ENCODE measurements around the gene PDPK1.

The PDPK1 gene

GRCh38 chr16:2501946-2502895 lies 35.6 kb upstream of the PDPK1 start:
- ChIA-PET CTCF (interaction anchor here (0.6 to 4.1 kb wide), 34 partner anchors 8 to 296 kb away, joined by 3 to 41 read pairs (median 4); partner anchors contain the start of genes ABCA3, AMDHD2, ATP6V0C and CCNF), POLR2A (interaction anchor here (0.5 to 1.5 kb wide), 2 partner anchors 8 to 347 kb away, joined by 3 to 8 read pairs; partner anchors contain the start of gene TRAF7)
- DNase-seq (ENCODE audit: low read depth, low spot score), result no peak
- no peak overlapping the region for H3K4me3 ChIP-seq (ENCODE audit: low read depth, low read length)
- no peak for TF ChIP-seq CTCF (IDR thresholded peaks at IDR 0.05; ENCODE audit: insufficient read depth, low read length, missing control alignments)

- POLR2A ChIA-PET, result no interaction called here
- CTCF ChIA-PET, result no interaction called here
- no peak for DNase-seq (ENCODE audit: low read depth, low spot score)
- no peak overlapping the region for H3K4me3 ChIP-seq (ENCODE audit: low read depth, low read length)
- no peak for TF ChIP-seq CTCF (IDR thresholded peaks at IDR 0.05; ENCODE audit: insufficient read depth, low read length, missing control alignments)
Measured at GRCh38 chr16:2505695-2506094, 32.1 kb upstream of the PDPK1 start.

- POLR2A ChIA-PET, result no interaction called here
- CTCF ChIA-PET, result interaction anchor here (1.7 kb wide), 1 partner anchor 12 kb away, joined by 4 read pairs; no protein-coding TSS in a partner anchor
- H3K4me3 ChIP-seq (ENCODE audit: low read depth, low read length), result no peak overlapping the region
- no peak for DNase-seq (ENCODE audit: low read depth, low spot score)
- TF ChIP-seq CTCF (IDR thresholded peaks at IDR 0.05; ENCODE audit: insufficient read depth, low read length, missing control alignments), result no peak
Measured at GRCh38 chr16:2507052-2507659, 30.7 kb upstream of the PDPK1 start.

DNA sequence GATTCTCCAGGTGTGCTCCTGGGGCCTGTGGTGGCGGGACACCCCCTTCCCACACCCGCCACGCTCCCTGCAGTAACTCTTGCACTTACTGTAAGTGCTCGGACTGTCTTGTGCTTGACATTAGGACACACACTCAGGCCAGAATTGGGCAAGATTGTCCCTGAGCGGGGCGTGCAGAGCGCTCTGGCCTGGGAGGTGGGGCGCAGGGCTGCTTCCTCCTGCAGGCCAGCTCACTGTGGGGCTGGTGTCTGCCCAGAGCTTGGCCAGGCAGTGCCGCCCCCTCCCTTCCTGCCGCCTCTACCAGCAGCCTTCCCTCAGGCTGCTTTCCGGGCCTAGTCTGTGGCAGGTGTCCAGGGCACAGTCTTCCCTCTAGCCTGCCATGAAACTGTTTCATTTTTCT lies 30.2 kb upstream of the PDPK1 start:
- CTCF ChIA-PET, result interaction anchor here (1.7 kb wide), 1 partner anchor 11 kb away, joined by 4 read pairs; no protein-coding TSS in a partner anchor
- POLR2A ChIA-PET, result no interaction called here
- TF ChIP-seq CTCF (IDR thresholded peaks at IDR 0.05; ENCODE audit: insufficient read depth, low read length, missing control alignments), result no peak
- H3K4me3 ChIP-seq (ENCODE audit: low read depth, low read length), result no peak overlapping the region
- DNase-seq (ENCODE audit: low read depth, low spot score), result no peak

GRCh38 chr16:2508722-2509400 lies 29.0 kb upstream of the PDPK1 start:
- H3K4me3 ChIP-seq (ENCODE audit: low read depth, low read length), result no peak overlapping the region
- CTCF ChIA-PET, result interaction anchor here (4.9 kb wide), 1 partner anchor 9 kb away, joined by 33 read pairs; no protein-coding TSS in a partner anchor
- no peak for TF ChIP-seq CTCF (IDR thresholded peaks at IDR 0.05; ENCODE audit: insufficient read depth, low read length, missing control alignments)
- POLR2A ChIA-PET, result no interaction called here
- DNase-seq (ENCODE audit: low read depth, low spot score), result no peak

All from AG04449 (cell line).